Ovary (tissue), 9 donors: ENCODE measurements around the gene PLPPR3. TPM values are rescaled to one million over a fixed set of nuclear protein-coding genes. Genes with fewer than 3 reads are reported as not detected.
"Not testable (repeated sequence)": the region's sequence is repeated elsewhere in the genome, so short reads cannot be mapped to it uniquely, and the experiment has no call there.

Source experiments
- DNase-seq, 5 donors: peaks; one replicate each; pipeline ENCODE4 v3.0.0-alpha.2; 2019 to 2020
- H3K27ac ChIP-seq, 2 donors: fragments of 200-600 bp; one replicate each; pipeline versions ENCODE4 v1.5.1 to v1.8.0; 2019 to 2022
- H3K27me3 ChIP-seq: fragments of 200-600 bp; one replicate; pipeline ENCODE4 v1.8.0; 2022
- H3K36me3 ChIP-seq: fragments of 200-600 bp; sonication (generic); one replicate; pipeline ENCODE4 v1.5.1; 2019
- H3K4me1 ChIP-seq: one replicate; pipeline ENCODE4 v1.8.1; 2013; ENCODE audit warnings: mild to moderate bottlenecking, moderate library complexity; ENCODE audit not compliant: insufficient read depth
- H3K4me3 ChIP-seq: fragments of 200-600 bp; sonication (generic); one replicate; pipeline ENCODE4 v1.5.1; 2017
- H3K9me3 ChIP-seq, 2 donors: fragments of 200-600 bp in 1 of 2; sonication (generic) in 1 of 2; one replicate each; pipeline versions ENCODE4 v1.5.1 to v1.8.1; 2013 to 2019; ENCODE audit warnings: mild to moderate bottlenecking in 1 of 2, moderate library complexity in 1 of 2
- CTCF ChIP-seq, 3 donors: fragments of 450-650 bp in 2 of 3; fragments of 200-600 bp in 1 of 3; IDR thresholded peaks; one replicate each; pipeline versions ENCODE4 v1.5.1 to v1.8.0; 2016 to 2022; ENCODE audit warnings: antibody characterized with exemption in 3 of 3, mild to moderate bottlenecking in 1 of 3
- EP300 ChIP-seq: sonication (generic); formaldehyde crosslinking; IDR thresholded peaks from one replicate; pipeline ENCODE4 v1.6.1; 2017; ENCODE audit warnings: antibody characterized with exemption
- POLR2A ChIP-seq: fragments of 450-650 bp; IDR thresholded peaks from one replicate; pipeline ENCODE4 v1.6.1; 2017; ENCODE audit warnings: antibody characterized with exemption, mild to moderate bottlenecking, moderate library complexity
- WGBS, 3 donors: extraction: QIAGEN DNeasy Blood & Tissue Kit in 1 of 3; methylation state at CpG; one replicate each; pipeline versions ENCODE4 v1.1.5 to v1.1.7; 2013 to 2017; 5-methylcytosine and 5-hydroxymethylcytosine counted together
- intact Hi-C, 4 donors: fragments of 100-400 bp; cut with DNase I; formaldehyde crosslinking; loops; one replicate each; pipeline versions ENCODE4 v1.11.0 to v1.15.1; 2022 to 2023
- polyA plus RNA-seq, 2 donors: library from polyadenylated mRNA; stranded (reverse); fragments of 200-250 nt in 1 of 2; fragments of 350-450 nt in 1 of 2; fragmentation: Illumina TruSeq in 1 of 2; extraction: RNeasy Lipid Tissue Mini Kit (QIAGEN cat#74804) in 1 of 2; gene quantifications; one replicate each; pipeline ENCODE4 v1.2.3, GENCODE V29; 2013 to 2014
- total RNA-seq, 7 donors: library from RNA; depleted of rRNA in 2 of 7; stranded (reverse); fragments of >200 nt in 2 of 7; fragmentation: NEBNext Ultra II Directional in 3 of 7; extraction: Animal tissue kit (Norgen Biotek cat#: 25700) in 3 of 7; gene quantifications; one replicate each; pipeline versions ENCODE4 v1.1.0 to v1.2.4, GENCODE V29; 2016 to 2023
- donor health status: DM: no; HTN: no; CAD: no; lungs with moderate emphysema.
- donor health status: DM: no; HTN: no; CAD: no.
- donor health status: Bipolar disorder and iron deficiency.
- donor health status: DM: yes; HTN: yes; CAD: no.
- donor health status: DM: no; HTN: no; CAD: no.
- donor health status: DM: yes; HTN: yes; CAD: no.

The PLPPR3 gene
- total and polyA plus RNA-seq, 9 donors: 0.18 to 11.4 (median 0.52) TPM; not detected in 2

GRCh38 chr19:850979-851335 is 29.2 kb upstream of the PLPPR3 start:
- intact Hi-C loops: loop anchor here in 2 of 4 donors (10.0 kb wide), 1 partner anchor 134 kb away; the partner anchor contains the start of gene WDR18 (in 2 of the 2)
- Histone ChIP-seq H3K36me3 (no peaks in the 10 kb centered on the region), H3K27me3 (peaks cover 5% of the 10 kb centered on the region), H3K27ac (peak overlapping the region; percentile 57 to 83), H3K4me1 (peaks cover 5% of the 10 kb centered on the region), H3K9me3 (no peaks in the 10 kb centered on the region), H3K4me3 (no peak overlapping the region)
- WGBS, 3 donors: 22 to 35% (median 24%) methylated on average over 12 to 13 of the region's 13 CpGs
- TF ChIP-seq POLR2A (no peak), EP300 (no peak), CTCF (IDR thresholded peaks at IDR 0.05) (no peak)
- no peak for DNase-seq

GRCh38 chr19:850221-850978 is 28.6 kb upstream of the PLPPR3 start:
- H3K27me3 ChIP-seq: peaks cover 5% of the 10 kb centered on the region
- H3K4me3 ChIP-seq: no peak overlapping the region
- intact Hi-C loops: loop anchor here in 2 of 4 donors (10.0 kb wide), 1 partner anchor 134 kb away; the partner anchor contains the start of gene WDR18 (in 2 of the 2)
- no peak for TF ChIP-seq POLR2A
- TF ChIP-seq EP300: peak; percentile 88
- DNase-seq: peak; percentile 91 to 96 (median 93)
- peaks cover 5% of the 10 kb centered on the region for H3K4me1 ChIP-seq
- H3K36me3 ChIP-seq: no peaks in the 10 kb centered on the region
- H3K27ac ChIP-seq: peak overlapping the region; percentile 57 to 83
- 11 to 15% (median 14%) methylated on average over 27 to 28 of the region's 28 CpGs for WGBS, 3 donors
- no peaks in the 10 kb centered on the region for H3K9me3 ChIP-seq

GRCh38 chr19:849195-849594 is 27.4 kb upstream of the PLPPR3 start:
- not testable (repeated sequence) for H3K4me3 ChIP-seq, H3K36me3 ChIP-seq, H3K27ac ChIP-seq, H3K4me1 ChIP-seq, H3K9me3 ChIP-seq, H3K27me3 ChIP-seq, DNase-seq
- 80 to 87% (median 81%) methylated on average over 8 of the region's 8 CpGs for WGBS, 3 donors
- intact Hi-C loops: loop anchor here in 1 of 4 donors (10.0 kb wide), 1 partner anchor 94 kb away; the partner anchor contains the start of gene MISP

- TF ChIP-seq POLR2A: no peak
- TF ChIP-seq CTCF (IDR thresholded peaks at IDR 0.05): no peak
- TF ChIP-seq EP300: no peak
- Histone ChIP-seq H3K4me3 (no peak overlapping the region), H3K36me3 (no peaks in the 10 kb centered on the region), H3K9me3 (no peaks in the 10 kb centered on the region), H3K27me3 (peaks cover 9% of the 10 kb centered on the region), H3K4me1 (peaks cover 11% of the 10 kb centered on the region), H3K27ac (no peak overlapping the region)
- peak in 1 of 5 donors; percentile 28 for DNase-seq
- 40 to 45% (median 43%) methylated on average over 12 of the region's 12 CpGs for WGBS, 3 donors
- intact Hi-C loops: loop anchor here in 1 of 4 donors (10.0 kb wide), 1 partner anchor 94 kb away; the partner anchor contains the start of gene MISP
These were observed 26.7 kb upstream of the PLPPR3 start for GRCh38 chr19:848386-848921.

GRCh38 chr19:845707-846521 is 24.2 kb upstream of the PLPPR3 start:
- H3K36me3 ChIP-seq: no peaks in the 10 kb centered on the region
- H3K4me3 ChIP-seq: no peak overlapping the region
- peaks cover 14% of the 10 kb centered on the region for H3K4me1 ChIP-seq
- intact Hi-C loops: loop anchor here in 1 of 4 donors (10.0 kb wide), 1 partner anchor 91 kb away; the partner anchor contains the start of gene MISP
- peaks cover 11% of the 10 kb centered on the region for H3K27me3 ChIP-seq
- TF ChIP-seq EP300 (no peak), POLR2A (no peak), CTCF (IDR thresholded peaks at IDR 0.05) (no peak)
- no peaks in the 10 kb centered on the region for H3K9me3 ChIP-seq
- WGBS, 3 donors: 78 to 84% (median 84%) methylated on average over 37 of the region's 37 CpGs
- no peak overlapping the region for H3K27ac ChIP-seq
- DNase-seq: no peak
